ENCODE results near the gene TAF1C.

Gene TAF1C

DNA sequence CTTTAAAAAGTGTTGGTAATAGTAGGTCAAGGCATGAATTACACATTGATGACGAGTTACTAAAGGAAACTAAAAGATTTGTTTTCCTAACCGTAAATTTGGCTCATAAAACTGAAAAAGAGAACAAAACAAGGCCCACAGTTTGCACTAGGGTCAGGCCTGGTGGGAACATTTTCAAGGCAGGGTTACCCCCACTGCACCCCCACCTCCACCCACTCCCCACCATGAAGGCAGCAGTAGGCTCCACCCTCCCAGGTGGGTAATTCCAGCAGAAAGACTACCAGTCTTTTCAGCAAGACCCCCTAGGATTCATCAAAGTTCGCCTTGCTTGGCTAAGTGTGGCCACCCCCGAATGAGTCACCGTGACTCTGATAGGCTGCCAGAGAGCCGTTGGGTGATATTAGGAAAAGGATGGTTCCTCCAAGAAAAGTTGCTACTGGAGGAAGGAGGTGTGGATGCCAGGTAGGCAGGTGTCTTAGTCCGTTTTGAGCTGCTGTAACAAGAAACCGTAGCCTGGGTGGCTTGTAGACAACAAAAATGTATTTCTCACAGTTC, 33.1 kb downstream of the TAF1C start:
- no peak for DNase-seq

DNA sequence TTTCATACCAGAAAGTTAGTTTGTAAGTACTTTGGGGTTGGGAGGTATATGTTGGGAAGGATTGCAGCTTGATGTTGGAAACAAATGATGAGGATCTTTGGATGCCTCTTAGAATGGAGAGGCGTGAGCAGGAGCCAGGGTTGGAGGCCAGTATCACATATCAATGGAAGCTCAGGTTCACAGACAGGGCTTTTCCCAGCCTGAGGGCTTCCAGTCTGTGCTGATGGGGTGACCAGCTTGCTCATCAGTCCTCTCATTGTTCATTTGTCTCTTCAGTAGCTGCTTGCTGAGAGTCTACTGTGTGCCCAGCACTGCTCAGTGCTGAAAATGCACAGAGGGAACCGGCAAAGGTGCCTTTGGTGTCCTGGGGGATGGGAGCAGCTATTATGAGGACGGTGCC, 35.9 kb downstream of the TAF1C start:
- no peak for DNase-seq

DNA sequence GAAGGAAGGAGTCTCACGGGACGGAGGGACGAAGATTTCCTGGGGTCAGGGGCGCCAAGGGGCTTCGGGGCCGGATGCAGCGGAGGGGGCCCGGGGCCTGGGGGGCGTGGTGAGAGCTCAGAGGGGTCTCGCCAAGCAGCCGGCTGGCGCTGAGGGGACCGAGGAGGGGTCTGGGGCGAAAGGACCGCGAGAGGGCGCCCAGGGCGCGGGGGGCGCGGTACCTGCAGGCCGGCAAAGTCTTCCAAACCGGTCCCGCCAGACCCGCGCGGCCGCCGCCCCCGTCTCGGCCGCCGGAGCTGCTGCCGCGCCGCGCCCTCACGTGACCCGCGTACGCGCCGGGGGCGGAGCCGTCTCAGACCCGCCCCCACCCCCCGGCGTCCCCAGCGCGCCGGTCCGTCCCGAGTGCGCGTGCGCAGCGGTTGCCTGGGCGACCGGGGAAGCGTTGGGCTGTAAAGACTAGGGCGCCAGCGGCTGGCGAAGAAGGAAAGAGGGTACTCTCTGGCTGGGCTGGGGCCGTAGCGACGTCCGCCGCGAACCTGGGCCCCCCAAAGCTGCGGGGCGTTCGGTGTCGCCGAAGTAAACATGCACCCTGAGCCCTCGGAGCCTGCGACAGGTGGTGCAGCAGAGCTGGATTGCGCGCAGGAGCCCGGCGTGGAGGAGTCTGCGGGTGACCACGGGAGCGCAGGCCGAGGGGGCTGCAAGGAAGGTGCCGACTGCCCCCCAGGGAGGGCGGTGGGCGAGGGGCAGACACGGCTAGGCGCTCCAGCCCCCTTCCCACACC, 41.8 kb downstream of the TAF1C start, which contains the start of the genes DNAAF1 and HSDL1:
Gene DNAAF1, plus strand, starts transcription at position 450 of the 781 bp plus-strand sequence. Its CDS starts 133 bp downstream, at position 583.
Gene HSDL1, minus strand, starts transcription at position 319 of the 781 bp plus-strand sequence. CDS start 13,856 bp downstream, outside the sequence.
- peak; percentile 92 to 94 (median 94) for DNase-seq

GRCh38 chr16:84144209-84144858, 42.5 kb downstream of the TAF1C start:
- DNase-seq: peak in 3 of 4 experiments; percentile 17 to 22 (median 22)

DNA sequence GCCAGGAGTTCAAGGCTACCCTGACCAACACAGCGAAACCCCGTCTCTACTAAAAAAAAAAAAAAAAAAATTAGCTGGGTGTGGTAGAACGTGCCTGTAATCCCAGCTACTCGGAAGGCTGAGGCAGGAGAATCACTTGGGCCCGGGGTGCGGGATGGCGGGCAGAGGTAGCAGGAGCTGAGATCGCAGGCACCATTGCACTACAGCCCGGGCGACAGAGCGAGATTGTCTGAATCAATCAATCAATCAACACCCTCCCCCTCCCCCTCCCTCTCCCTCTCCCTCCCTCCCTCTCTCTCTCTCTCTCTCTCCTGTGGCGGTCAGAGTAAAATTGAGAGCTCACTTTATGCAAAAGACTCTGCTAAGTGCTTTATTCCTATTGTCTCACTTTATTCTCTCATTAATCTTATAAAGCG, 43.1 kb downstream of the TAF1C start:
- no peak for DNase-seq

DNA sequence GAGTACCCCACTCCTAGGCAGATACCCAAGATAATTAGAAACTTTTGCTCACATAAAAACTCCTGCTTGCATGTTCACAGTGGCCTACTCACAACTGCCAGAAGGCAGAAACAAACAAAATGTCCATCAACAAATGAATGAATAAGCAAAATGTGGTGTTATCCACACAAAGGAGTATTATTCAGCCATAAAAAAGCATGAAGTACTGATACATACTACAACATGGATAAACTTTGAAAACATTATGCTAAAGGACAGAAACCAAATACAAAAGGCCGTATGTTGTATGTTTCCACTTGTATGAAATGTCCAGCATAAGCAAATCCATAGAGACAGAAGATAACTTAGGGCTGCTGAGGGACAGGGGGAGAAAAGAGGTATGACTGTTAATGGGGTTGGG, 43.8 kb downstream of the TAF1C start:
- DNase-seq: no peak

DNA sequence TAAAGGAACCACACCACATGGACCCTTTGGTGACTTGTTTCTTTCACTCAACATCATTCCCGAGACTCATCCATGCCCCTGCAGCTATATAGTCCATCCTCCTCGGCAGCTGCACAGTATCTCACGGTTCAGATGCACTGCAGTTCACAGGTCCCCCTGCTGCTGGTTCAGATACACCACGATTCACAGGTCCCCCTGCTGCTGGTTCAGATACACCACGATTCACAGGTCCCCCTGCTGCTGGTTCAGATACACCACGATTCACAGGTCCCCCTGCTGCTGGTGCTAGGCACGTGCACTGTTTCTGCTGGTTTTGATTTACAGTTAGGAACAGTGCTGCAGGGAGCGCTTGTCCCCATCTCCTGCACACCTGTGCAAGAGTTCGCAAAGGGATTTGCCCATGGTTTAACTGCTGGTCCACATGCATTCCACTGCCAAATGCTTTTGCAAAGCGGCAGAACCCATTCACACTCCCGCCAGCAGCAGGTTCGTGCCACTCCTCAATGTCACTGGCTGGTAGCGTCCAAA, 45.6 kb downstream of the TAF1C start:
- DNase-seq: no peak

GRCh38 chr16:84139628-84140258, 47.1 kb downstream of the TAF1C start:
- no peak for DNase-seq

DNA sequence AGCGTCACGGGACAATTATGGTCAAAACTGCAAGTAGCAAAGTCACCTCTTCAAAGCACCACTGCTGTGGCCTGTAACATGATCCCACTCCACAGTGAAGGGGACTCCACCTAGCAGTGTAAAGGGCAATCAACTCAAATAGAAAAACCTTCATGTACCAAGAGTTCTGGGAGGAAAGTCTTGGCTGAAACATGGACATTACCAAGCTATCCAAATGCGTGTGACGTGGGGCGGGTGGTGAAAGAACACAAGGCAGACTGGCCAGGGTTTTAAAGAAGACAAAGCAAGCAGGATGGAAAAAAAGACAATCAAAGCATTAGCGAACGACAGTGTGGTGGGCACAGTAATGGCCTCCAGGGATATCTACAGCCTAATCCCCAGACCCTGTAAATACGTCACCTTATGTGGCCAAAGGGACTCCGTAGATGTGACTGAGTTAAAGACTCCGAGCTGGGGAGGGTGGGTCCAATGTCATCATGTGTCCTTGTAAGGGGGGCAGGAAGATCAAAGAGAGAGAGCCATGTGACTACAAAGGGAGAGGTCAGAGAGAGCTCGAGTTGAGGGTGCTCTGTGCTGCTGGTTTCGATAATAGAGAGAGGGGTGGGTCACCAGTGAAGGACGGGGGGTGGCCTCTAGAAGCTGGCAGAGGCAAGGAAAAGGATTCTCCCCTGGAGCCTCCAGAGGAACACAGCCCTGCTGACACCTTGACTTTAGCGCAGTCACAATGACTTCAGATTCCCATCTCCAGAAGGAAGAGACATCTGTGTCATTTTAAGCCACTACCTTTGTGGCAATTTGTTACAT, 47.8 kb downstream of the TAF1C start:
- DNase-seq: no peak

DNA sequence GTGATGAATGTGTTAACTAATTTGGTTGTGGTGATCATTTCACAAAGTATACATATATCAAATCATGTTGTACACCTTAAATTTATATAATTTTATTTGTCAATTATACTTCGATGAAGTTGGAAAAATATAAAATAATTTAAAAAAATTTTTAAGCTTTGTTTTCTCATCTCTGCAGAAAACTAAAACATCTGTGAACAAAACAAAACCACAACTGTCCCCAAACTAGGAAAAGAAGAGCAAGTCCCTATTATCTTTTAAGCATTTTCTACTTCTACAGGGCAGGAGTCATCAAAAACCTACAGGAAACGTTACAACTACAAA, 48.4 kb downstream of the TAF1C start:
- no peak for DNase-seq

GRCh38 chr16:84137769-84138357, 49.0 kb downstream of the TAF1C start:
- DNase-seq: no peak

DNA sequence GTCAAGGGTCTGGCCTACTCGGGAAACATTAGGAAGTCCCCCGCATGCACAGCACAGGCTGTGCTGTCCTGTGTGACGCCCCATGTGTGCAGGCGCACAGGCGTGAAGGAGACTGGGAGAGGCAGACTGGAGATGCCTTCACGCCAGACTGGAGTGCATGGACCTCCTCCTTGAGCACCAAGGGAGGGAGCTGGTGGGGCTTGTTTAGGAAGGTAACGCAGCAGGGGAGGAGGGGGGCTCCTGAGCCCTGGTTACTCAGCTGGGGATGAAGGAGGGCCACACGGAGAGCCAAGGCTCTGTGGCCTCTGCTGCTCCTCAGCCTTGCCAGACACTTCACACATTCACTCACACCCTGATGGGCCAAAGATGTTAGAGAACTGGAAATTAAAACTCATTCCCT, 49.6 kb downstream of the TAF1C start:
- DNase-seq: no peak

DNA sequence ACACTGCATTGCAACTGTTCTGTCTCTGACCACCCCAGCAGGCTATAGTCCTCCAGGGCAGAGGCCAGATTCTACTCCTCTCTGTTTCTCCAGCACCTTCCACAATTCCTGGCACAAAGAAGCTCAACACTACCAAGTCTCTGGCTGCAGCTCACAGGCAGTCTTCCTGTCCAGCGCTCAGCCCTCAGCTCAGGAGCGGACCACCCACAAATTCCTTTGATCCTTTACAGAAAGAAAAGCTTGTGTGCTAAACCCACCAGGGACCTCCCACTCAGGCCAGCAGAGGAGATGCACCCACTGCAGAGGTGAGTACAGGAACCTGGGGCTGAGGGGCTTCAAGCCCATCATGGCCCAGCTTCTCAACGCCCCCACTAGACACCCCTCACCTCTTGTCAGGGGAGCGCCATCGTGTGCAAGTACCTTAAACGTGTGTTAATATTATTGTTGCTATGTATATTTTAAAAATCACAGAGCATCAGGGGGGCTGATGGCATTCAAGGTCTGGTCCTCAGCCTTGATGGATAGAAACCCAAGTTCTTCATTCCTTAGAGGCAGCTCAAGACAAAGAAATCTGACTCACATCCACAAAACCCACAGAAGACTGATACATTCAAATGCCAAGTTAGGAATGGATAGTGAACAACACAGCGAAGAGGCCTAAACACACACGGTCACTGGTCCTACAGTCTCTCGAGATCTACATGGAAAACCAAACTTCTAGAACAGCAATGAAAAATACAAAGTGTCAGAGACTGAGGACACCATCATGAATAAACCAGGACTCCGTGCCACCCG, 50.3 kb downstream of the TAF1C start:
- DNase-seq: no peak

DNA sequence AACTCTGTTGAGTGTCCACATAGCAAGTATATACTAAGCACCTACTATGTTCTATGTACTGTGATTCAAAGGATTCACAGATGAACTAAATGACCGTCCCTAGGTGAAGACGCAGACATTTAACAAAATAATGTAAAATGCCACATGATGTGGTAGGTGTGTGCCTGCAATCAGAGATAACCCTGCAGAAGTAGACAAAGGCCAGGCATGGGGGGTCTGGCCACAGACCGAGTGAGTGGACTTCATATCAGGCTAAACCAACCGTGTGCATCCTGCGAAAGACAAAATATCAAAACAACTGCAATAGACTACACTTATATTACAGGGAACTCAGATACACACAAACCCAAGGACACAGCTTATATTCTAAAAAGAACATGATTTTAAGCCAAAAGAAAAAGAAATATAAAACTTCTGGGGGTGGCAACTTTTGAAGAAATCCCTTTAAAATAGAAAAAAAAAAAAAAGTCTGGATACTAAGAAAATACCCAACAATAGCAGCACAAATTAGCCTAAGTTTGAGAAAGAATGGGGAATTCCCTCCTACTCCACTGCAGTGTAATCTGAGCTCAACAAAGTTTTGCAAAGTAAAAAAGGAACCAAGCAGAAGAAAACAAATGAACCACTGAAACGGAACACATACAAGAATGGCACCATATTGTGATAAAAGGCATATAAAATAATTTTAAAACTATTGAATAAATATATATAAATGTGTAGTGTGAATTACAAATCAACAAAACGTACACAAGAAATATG, 54.2 kb downstream of the TAF1C start:
- no peak for DNase-seq

GRCh38 chr16:84131117-84131516, 55.7 kb downstream of the TAF1C start:
- no peak for DNase-seq
